GM12801 (cell line): Measurements from ENCODE around the gene IFT43.

Source experiments
- CTCF ChIP-seq: IDR thresholded peaks from one replicate; pipeline ENCODE4 v1.5.1; 2011; ENCODE audit warnings: control low read depth; ENCODE audit not compliant: insufficient read length; ENCODE audit errors: extremely low read depth

Gene IFT43

GRCh38 chr14:76093077-76093476 is 107.5 kb downstream of the IFT43 start:
- TF ChIP-seq CTCF: no peak

DNA sequence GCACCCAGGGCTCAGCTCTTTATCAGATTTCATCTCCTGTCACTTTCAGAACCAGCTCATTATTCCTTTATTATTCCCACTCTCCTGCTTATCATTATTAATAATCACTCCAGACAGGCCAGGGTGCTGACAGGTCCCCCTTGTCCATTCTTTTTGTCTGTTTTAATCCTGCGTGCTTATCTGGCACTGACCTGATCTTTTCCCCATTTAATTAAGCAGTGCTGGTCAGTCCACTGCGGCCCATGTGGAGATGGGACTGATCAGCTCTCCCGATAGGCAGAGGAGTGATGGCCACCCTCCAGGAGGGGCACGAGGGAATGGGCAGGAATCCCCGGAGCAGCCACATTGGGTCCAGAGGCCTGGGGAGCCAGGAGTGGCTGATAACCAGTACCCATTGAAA is 110.7 kb downstream of the IFT43 start:
- TF ChIP-seq CTCF: no peak

DNA sequence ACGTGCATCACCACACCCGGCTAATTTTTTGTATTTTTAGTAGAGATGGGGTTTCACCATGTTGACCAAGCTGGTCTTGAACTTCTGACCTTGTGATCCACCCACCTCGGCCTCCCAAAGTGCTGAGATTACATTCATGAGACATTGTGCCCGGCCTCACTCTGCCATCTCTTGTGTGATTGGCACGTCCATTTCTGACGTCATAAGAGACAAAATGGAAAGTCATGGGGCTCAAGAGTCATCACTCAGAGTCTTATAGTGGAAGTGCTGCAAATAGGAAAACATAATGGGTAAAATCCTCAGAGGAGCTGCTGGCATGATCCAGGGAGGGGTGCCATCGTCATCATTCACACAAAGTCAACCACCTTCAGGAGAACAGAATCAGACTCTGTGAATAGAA is 112.0 kb downstream of the IFT43 start:
- no peak for TF ChIP-seq CTCF

DNA sequence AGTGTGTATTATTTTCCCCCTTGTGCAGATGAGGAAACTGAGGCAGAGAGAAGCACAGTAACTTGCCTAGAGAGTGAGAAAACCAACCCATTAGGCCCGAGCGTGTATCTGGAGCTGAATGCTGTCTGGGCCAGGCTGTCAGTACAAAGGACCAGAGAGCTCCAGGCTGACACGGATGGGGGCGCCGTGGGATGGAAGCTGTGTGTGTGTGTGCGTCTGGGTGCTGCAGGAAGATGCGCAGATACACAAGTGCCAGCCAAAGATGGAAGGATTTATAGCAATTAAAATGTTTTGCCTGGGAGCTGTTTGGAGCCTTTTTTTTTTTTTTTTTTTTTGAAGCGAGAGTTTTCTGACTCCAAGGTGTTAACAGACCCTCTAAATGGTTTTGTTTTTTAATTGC is 112.5 kb downstream of the IFT43 start:
- TF ChIP-seq CTCF: no peak

- no peak for TF ChIP-seq CTCF
Measured at GRCh38 chr14:76098916-76099675, 113.5 kb downstream of the IFT43 start.

- no peak for TF ChIP-seq CTCF
Measured at GRCh38 chr14:76100236-76100635, 114.7 kb downstream of the IFT43 start.

GRCh38 chr14:76101391-76102379 is 116.1 kb downstream of the IFT43 start:
- TF ChIP-seq CTCF: no peak
